IMR-90 (cell line): ENCODE measurements around the gene EML1.

Source experiments
- BHLHE40 ChIP-seq: fragments of 150-350 bp; IDR thresholded peaks from 2 replicates; pipeline ENCODE4 v1.6.1; 2016; ENCODE audit warnings: mild to moderate bottlenecking, low read depth, low read length
- CEBPB ChIP-seq: IDR thresholded peaks from 2 replicates; pipeline ENCODE4 v1.6.1; 2012; ENCODE audit warnings: low read depth, low read length, improper control_type of control experiment
- FOS ChIP-seq: fragments of 150-350 bp; IDR thresholded peaks from 2 replicates; pipeline ENCODE4 v1.6.1; 2016; ENCODE audit warnings: low read depth, low read length
- POLR2A ChIP-seq: IDR thresholded peaks from 2 replicates; pipeline ENCODE4 v1.6.1; 2012; ENCODE audit warnings: mild to moderate bottlenecking, low read depth, low read length
- RAD21 ChIP-seq: IDR thresholded peaks from 2 replicates; pipeline ENCODE4 v1.6.1; 2012; ENCODE audit warnings: low read length, improper control_type of control experiment
- RCOR1 ChIP-seq: IDR thresholded peaks from 2 replicates; pipeline ENCODE4 v1.6.1; 2012; ENCODE audit warnings: mild to moderate bottlenecking, low read length, improper control_type of control experiment; ENCODE audit not compliant: insufficient replicate concordance
- RFX5 ChIP-seq: IDR thresholded peaks from 2 replicates; pipeline ENCODE4 v1.8.0; 2012; ENCODE audit warnings: low read depth, mild to moderate bottlenecking, low read length, moderate library complexity
- SMC3 ChIP-seq: fragments of 150-350 bp; IDR thresholded peaks from 2 replicates; pipeline ENCODE4 v1.6.1; 2016; ENCODE audit warnings: low read depth, mild to moderate bottlenecking, antibody characterized with exemption, low read length, moderate library complexity
- TF ChIP-seq, protein P1 (sequence below): conservative IDR thresholded peaks from 2 replicates; pipeline ENCODE4 v1.5.1; 2012; ENCODE audit warnings: mild to moderate bottlenecking, low read depth, low read length, improper control_type of control experiment
- TF ChIP-seq, protein P2 (sequence below): fragments of 150-350 bp; IDR thresholded peaks from 2 replicates; pipeline ENCODE4 v1.6.1; 2016; ENCODE audit warnings: low read depth, mild to moderate bottlenecking, low read length, moderate library complexity, borderline replicate concordance

DNA sequence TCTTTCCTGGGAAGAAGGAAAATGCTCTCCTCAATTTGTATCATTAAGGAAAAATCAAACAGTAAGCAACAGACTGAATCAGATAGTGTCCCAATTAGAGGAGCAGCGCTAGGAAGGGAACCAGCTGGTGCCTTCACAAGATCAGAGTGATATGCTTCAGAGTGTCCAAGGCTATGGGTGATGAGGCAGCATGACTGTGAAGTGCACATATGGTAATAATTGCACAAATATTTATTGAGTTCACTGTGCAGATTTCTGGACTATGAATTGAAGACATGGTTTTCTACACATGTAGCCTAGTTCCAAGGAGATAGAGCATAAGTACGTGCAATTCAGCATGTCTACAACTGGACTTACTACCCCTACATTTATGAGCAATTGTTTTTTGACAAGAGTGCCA lies 193.2 kb downstream of the EML1 start:
- TF ChIP-seq, protein P1, sequence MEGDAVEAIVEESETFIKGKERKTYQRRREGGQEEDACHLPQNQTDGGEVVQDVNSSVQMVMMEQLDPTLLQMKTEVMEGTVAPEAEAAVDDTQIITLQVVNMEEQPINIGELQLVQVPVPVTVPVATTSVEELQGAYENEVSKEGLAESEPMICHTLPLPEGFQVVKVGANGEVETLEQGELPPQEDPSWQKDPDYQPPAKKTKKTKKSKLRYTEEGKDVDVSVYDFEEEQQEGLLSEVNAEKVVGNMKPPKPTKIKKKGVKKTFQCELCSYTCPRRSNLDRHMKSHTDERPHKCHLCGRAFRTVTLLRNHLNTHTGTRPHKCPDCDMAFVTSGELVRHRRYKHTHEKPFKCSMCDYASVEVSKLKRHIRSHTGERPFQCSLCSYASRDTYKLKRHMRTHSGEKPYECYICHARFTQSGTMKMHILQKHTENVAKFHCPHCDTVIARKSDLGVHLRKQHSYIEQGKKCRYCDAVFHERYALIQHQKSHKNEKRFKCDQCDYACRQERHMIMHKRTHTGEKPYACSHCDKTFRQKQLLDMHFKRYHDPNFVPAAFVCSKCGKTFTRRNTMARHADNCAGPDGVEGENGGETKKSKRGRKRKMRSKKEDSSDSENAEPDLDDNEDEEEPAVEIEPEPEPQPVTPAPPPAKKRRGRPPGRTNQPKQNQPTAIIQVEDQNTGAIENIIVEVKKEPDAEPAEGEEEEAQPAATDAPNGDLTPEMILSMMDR, result no peak
- TF ChIP-seq POLR2A, result no peak
- no peak for TF ChIP-seq RCOR1
- TF ChIP-seq BHLHE40, result no peak
- TF ChIP-seq RFX5, result no peak
- no peak for TF ChIP-seq SMC3
- TF ChIP-seq CEBPB, result no peak
- TF ChIP-seq FOS, result no peak
- no peak for TF ChIP-seq RAD21
- TF ChIP-seq, protein P2, sequence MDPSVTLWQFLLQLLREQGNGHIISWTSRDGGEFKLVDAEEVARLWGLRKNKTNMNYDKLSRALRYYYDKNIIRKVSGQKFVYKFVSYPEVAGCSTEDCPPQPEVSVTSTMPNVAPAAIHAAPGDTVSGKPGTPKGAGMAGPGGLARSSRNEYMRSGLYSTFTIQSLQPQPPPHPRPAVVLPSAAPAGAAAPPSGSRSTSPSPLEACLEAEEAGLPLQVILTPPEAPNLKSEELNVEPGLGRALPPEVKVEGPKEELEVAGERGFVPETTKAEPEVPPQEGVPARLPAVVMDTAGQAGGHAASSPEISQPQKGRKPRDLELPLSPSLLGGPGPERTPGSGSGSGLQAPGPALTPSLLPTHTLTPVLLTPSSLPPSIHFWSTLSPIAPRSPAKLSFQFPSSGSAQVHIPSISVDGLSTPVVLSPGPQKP, result no peak
